SK-N-SH (cell line): ENCODE data around the gene RASGRF2.

Source experiments
- EP300 ChIP-seq, 2 experiments: IDR thresholded peaks; 2 replicates each; pipeline versions ENCODE4 v1.4.0 to v1.6.1; 2012; ENCODE audit warnings: borderline replicate concordance in 1 of 2, low read depth in 1 of 2, low read length in 1 of 2
- EZH2phosphoT487 ChIP-seq: fragments of 200-600 bp; sonication (generic); IDR thresholded peaks from 2 replicates; pipeline ENCODE4 v1.6.1; 2017; ENCODE audit warnings: low read depth, mixed run types, mild to moderate bottlenecking, antibody characterized with exemption, moderate library complexity, borderline replicate concordance
- POLR2AphosphoS5 ChIP-seq: IDR thresholded peaks from 2 replicates; pipeline ENCODE4 v1.6.1; 2012; ENCODE audit warnings: low read depth, low read length
- RCOR1 ChIP-seq: fragments of 150-350 bp; IDR thresholded peaks from 2 replicates; pipeline ENCODE4 v1.6.1; 2017; ENCODE audit warnings: antibody characterized with exemption, low read length
- YY1 ChIP-seq: IDR thresholded peaks from 2 replicates; pipeline ENCODE4 v1.4.0; 2012; ENCODE audit warnings: low read depth, mild to moderate bottlenecking
- TF ChIP-seq, protein P1 (sequence below): fragments of 200-600 bp; sonication (generic); IDR thresholded peaks from 2 replicates; pipeline ENCODE4 v1.6.1; 2017; ENCODE audit warnings: antibody characterized with exemption, mild to moderate bottlenecking, moderate library complexity

DNA sequence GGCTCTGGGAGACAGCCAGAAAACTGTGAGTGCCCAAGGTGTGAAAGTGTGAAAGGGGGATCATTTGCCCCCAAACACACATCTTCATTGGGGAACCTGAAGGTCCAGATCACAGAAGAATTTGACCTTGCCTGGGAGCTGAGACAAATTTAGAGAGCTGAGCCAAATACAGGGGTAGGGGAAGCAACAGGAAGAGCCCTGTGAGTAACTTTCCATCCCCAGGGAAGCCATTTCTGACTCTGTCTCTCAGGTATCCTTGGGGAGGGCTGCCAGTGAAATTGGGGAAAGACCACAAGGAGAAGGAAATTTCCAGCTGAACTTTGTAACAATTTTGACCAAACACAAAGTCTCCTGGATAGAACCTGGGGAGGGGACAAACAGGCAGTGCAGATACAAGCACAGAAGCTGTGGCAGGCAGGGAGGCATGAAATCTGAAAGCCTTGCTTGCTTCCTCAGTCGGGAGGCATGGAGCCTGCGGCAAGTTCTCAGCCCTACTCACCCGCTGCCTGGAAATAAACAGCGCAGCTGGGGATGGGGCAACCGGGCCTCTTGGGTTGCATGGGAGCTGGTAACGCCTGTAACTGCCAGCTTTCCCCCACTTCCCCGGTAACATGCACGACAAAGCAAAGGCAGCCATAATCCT is 309.7 kb downstream of the RASGRF2 start:
- TF ChIP-seq, protein P1, sequence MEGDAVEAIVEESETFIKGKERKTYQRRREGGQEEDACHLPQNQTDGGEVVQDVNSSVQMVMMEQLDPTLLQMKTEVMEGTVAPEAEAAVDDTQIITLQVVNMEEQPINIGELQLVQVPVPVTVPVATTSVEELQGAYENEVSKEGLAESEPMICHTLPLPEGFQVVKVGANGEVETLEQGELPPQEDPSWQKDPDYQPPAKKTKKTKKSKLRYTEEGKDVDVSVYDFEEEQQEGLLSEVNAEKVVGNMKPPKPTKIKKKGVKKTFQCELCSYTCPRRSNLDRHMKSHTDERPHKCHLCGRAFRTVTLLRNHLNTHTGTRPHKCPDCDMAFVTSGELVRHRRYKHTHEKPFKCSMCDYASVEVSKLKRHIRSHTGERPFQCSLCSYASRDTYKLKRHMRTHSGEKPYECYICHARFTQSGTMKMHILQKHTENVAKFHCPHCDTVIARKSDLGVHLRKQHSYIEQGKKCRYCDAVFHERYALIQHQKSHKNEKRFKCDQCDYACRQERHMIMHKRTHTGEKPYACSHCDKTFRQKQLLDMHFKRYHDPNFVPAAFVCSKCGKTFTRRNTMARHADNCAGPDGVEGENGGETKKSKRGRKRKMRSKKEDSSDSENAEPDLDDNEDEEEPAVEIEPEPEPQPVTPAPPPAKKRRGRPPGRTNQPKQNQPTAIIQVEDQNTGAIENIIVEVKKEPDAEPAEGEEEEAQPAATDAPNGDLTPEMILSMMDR = no peak
- TF ChIP-seq EZH2phosphoT487 (no peak), POLR2AphosphoS5 (no peak), RCOR1 (no peak), YY1 (no peak), EP300 (IDR thresholded peaks at IDR 0.05; ENCODE audit: borderline replicate concordance in 1 of 2, low read depth in 1 of 2, low read length in 1 of 2) (no peak)
